Neural progenitor cell (in vitro differentiated cells): ENCODE data around the gene NAA20.

ENCODE experiments used
- CTCF ChIP-seq: fragments of 200-600 bp; sonication (generic); IDR thresholded peaks from 2 replicates; pipeline ENCODE4 v1.5.1; 2017; ENCODE audit warnings: antibody characterized with exemption, mild to moderate bottlenecking
- EZH2phosphoT487 ChIP-seq: fragments of 200-600 bp; sonication (generic); IDR thresholded peaks from 2 replicates; pipeline ENCODE4 v1.6.1; 2017; ENCODE audit warnings: antibody characterized with exemption

- no peak for TF ChIP-seq CTCF
- TF ChIP-seq EZH2phosphoT487: no peak
Measured at GRCh38 chr20:20018366-20018765, 1.2 kb downstream of the NAA20 start.
